GM12873 (cell line): ENCODE measurements around the gene NLRX1.

Source experiments
- TF ChIP-seq, protein P1 (sequence below): IDR thresholded peaks from 2 replicates; pipeline ENCODE4 v1.5.1; 2012; ENCODE audit warnings: low read depth, mild to moderate bottlenecking, moderate library complexity, low read length, control low read depth; ENCODE audit not compliant: insufficient read depth; ENCODE audit errors: missing control alignments

NLRX1 gene

DNA sequence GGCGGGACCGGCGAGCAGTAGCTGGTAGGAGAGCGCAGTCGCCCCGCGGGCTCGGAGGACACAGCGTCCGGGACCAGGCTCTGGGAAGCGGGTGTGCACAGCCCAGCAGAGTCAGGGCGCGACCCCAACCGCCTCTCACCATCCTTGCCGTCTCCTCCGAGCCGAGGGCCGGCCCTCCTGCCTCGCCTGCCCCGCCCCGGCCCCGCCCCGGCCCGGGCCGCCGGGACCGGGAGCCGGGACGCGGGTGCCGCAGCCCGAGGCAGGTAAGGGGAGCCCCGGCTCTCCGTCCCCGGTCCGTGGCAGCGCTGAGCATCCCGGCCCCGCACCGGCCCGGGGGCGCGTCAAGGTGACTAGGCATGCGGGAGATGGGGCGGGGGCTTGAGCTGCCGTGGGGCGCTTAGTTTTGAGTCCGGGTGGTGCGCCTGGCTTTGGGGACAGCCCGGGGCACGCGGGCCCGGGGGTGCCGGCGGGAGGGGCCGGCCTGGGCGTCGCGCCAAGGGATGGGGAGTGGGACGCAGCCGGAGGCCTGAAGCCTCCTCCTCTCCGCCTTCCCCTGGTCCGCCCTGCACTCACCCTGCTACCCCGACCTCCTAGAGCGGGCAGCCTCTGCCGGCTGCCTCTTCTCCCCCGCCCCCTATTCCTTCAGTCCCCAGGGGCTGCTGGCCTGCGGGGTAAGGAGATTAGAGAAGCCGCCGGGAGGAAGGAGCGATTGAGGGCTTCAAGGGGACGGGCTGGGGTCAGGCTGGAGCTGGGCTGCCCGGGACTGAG lies 19.3 kb upstream of the NLRX1 start, which contains the start of gene ABCG4:
ABCG4 (plus strand) TSS at position 35 of the 768 bp plus-strand sequence. CDS start 914 bp downstream, outside the sequence.
- TF ChIP-seq, protein P1, sequence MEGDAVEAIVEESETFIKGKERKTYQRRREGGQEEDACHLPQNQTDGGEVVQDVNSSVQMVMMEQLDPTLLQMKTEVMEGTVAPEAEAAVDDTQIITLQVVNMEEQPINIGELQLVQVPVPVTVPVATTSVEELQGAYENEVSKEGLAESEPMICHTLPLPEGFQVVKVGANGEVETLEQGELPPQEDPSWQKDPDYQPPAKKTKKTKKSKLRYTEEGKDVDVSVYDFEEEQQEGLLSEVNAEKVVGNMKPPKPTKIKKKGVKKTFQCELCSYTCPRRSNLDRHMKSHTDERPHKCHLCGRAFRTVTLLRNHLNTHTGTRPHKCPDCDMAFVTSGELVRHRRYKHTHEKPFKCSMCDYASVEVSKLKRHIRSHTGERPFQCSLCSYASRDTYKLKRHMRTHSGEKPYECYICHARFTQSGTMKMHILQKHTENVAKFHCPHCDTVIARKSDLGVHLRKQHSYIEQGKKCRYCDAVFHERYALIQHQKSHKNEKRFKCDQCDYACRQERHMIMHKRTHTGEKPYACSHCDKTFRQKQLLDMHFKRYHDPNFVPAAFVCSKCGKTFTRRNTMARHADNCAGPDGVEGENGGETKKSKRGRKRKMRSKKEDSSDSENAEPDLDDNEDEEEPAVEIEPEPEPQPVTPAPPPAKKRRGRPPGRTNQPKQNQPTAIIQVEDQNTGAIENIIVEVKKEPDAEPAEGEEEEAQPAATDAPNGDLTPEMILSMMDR: no peak

DNA sequence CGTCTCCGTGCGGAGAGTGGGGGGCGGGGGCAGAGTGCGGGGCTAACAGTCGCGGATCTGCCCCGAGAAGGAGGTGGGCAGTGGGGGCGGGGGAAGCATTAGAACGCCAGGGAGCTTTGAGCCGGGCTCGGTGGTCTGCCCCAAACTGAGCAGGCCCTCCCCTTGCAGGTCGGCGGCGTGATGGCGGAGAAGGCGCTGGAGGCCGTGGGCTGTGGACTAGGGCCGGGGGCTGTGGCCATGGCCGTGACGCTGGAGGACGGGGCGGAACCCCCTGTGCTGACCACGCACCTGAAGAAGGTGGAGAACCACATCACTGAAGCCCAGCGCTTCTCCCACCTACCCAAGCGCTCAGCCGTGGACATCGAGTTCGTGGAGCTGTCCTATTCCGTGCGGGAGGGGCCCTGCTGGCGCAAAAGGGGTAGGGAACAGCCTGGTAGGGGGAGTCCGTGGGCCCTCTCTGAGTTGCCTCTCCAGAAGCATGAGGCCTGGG lies 18.7 kb upstream of the NLRX1 start:
- TF ChIP-seq, protein P1: no peak

GRCh38 chr11:119152043-119152442 lies 16.5 kb upstream of the NLRX1 start:
- TF ChIP-seq, protein P1: no peak

DNA sequence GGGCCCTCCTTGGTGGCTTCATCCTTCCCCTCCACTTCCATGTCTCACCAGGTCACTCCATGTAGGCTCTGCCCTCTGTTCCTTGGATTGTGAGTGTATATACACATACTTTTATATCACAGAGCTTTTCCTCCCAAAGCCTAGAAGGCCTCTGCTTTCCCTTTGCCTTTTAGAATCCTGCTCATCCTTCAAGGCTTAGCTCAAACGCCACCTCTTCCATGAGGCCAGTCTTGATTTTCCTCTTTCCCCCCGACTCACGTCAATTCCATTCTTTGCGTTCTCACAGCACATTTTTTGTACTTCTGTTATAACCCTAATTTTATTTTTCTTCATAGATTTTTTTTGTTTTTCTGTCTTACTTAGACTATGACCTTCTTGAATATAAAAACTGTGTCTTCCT lies 15.9 kb upstream of the NLRX1 start:
- TF ChIP-seq, protein P1: no peak

DNA sequence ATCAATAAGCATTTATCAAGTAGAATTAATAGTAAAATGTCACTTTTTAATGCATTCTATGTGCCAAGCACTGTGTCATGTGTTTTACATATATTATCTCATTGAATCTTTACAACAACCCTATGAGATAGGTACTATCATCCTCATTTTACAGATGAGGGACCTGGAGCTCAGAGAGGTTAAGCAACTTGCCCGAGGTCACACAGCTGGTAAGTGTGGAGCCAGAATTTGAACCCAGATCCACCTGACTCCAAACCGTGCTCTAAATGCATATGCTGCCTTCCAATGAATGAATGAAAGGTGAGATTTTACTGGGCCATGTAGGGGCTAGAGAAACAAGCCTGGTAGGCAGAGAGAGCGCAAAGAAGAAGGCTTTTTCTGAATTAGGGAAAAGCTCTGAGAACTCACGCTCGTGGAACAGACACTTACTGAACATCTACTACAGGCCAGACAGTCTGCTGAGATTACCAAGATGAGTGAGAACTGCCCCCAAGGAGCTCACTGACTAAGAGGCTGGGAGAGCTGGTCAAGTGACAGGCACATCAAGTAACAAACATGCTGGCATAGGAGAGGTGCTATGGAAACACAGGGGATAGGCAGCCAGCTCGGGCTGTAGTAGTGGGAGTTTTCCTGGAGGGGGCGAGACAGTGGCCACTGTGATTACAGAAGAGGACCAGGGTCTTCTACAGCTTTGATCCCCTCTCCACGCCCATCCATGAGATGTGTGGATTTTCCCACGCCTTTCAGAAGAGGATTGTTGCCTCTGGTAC lies 15.3 kb upstream of the NLRX1 start:
- TF ChIP-seq, protein P1: peak; percentile 22

- TF ChIP-seq, protein P1: no peak
Observed at GRCh38 chr11:119154178-119154577, 14.3 kb upstream of the NLRX1 start.
